Transverse colon (tissue), 4 donors: ENCODE measurements around the gene IL1RL2.

Experiments
- CTCF ChIP-seq, 5 experiments: fragments of 200-600 bp in 3 of 5; fragments of 450-650 bp in 2 of 5; sonication (generic) in 3 of 5; IDR thresholded peaks; 1 replicate in 2 of 5; 2 replicates in 3 of 5; pipeline ENCODE4 v1.5.1; 2016 to 2017; ENCODE audit warnings: antibody characterized with exemption in 5 of 5, inconsistent platforms in 3 of 5, mild to moderate bottlenecking in 2 of 5, moderate library complexity in 1 of 5
- POLR2A ChIP-seq: fragments of 450-650 bp; IDR thresholded peaks from one replicate; pipeline ENCODE4 v1.6.1; 2016; ENCODE audit warnings: antibody characterized with exemption, mild to moderate bottlenecking, moderate library complexity
- POLR2AphosphoS5 ChIP-seq, 3 donors: sonication (generic); formaldehyde crosslinking; IDR thresholded peaks; one replicate each; pipeline ENCODE4 v1.6.1; 2016; ENCODE audit warnings: antibody characterized with exemption in 3 of 3

- TF ChIP-seq POLR2AphosphoS5 (IDR thresholded peaks at IDR 0.05) (no peak), POLR2A (no peak), CTCF (IDR thresholded peaks at IDR 0.05) (no peak)
These were observed 66.4 kb downstream of the IL1RL2 start for GRCh38 chr2:102253140-102253752.
